ENCODE data around the gene ZNF746.
"Not testable (repeated sequence)": the region's sequence is repeated elsewhere in the genome, so short reads cannot be mapped to it uniquely, and the experiment has no call there.

The ZNF746 gene

DNA sequence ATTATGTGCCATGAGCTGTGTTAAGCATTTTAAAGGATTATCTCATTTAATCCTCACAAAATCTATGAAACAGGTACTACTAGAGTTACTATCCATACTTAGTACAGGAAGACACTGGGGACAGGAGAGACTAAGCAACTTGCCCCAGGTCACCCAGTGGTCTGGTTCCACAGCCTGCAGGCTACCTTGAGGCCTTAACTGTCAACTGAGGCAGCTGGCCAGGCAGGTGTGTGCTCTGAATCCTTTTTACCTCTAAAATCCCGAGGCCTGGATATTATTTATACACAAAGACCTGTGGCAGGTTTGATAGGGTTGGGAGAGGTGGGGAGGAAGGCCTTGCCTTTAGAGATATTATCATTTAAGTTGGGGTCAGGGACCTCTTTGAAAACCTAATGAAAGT, 39.8 kb downstream of the ZNF746 start:
- no peak overlapping the region for H3K27ac Mint-ChIP-seq
- peaks cover 19% of the 10 kb centered on the region for H3K4me1 Mint-ChIP-seq (ENCODE audit: low read depth)
- H3K36me3 Mint-ChIP-seq (ENCODE audit: low read depth) = peaks cover 11% of the 10 kb centered on the region
- H3K9me3 Mint-ChIP-seq = no peaks in the 10 kb centered on the region
- H3K27me3 Mint-ChIP-seq = peaks cover 8% of the 10 kb centered on the region
- peak overlapping the region; percentile 80 for H3K4me3 Mint-ChIP-seq

DNA sequence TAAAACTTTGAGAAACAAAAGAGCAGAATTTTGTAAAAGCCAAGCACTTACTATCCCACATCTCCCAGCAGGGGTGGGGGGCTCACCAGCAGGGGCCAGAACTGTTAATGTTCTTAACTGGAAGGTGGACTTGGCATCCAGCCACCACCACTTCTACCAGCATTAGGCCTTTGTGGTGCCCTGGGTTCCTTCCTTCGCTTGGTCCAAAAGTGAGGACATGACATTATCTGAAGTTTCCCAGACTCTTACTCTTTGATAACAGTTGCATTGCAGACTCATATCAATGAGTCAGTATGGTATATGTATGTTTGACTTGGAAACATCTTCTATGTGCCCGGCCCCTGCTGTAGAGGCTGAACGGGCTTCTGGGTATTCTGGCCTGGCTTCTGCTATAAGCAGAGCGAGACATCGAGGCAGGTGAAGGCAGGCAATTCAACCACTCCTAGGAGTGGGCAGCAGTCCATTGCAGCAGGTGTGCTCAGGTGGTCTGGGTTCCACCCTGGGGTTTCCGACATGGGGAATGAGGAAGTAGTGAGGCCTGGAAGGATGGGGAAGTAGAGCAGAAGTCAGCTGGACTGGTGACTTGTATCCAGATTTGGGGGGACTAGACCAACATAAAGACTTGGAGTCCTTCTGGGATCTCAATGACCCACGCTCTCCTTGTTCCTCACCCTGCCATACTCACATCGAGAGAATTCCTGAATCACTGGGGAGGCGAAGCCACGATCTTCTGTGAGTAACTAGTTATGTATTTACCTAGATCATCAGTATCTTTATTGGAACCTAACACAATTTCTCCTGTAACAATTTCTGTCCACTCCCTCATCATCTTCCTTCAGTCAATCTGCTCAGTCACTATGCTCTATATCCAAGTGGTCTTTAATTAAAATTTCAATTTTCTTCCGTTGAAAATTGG, 40.8 kb downstream of the ZNF746 start:
- no peak overlapping the region for H3K4me3 Mint-ChIP-seq
- no peak overlapping the region for H3K27ac Mint-ChIP-seq
- peaks cover 4% of the 10 kb centered on the region for H3K27me3 Mint-ChIP-seq
- H3K36me3 Mint-ChIP-seq (ENCODE audit: low read depth) = peaks cover 13% of the 10 kb centered on the region
- peaks cover 19% of the 10 kb centered on the region for H3K4me1 Mint-ChIP-seq (ENCODE audit: low read depth)
- H3K9me3 Mint-ChIP-seq = no peaks in the 10 kb centered on the region

DNA sequence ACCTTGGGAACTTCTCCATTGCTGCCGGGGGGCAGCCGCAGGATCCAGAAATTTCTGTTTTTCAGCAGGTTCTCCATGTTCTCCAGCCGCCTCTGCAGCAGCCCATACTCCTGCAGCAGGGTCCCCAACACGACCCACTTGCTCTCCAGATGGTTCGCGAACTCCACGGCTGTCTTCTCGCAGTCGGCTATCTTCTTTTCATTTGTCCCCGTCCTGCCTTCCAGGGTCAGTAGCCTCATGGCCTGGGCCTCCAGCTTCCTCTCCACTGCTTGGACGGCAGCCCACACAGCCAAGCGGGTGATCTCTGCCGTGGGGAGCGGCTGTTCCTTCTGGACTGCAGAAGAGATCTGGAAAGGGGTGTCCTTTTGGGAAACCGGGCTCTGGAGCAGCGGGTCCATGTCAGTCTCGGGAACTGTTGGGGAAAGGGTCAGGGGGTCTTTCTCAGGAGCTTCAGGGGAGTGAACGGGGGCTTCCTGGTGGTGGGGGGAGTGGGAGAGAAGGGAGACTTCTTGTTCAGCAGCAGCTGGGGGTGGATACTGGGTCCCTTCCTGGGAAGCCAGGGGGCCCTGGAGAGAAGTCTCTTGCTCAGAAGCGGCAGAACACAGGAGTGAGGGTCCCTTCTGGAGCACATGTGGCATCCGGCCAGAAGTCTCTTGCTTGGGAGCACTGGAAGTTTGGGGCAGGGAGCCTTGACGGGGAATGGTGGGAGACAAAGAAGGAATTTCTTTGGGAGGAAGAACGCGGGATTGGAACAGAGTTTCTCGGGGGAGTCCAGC, 42.2 kb downstream of the ZNF746 start:
- peaks cover 21% of the 10 kb centered on the region for H3K36me3 Mint-ChIP-seq (ENCODE audit: low read depth)

DNA sequence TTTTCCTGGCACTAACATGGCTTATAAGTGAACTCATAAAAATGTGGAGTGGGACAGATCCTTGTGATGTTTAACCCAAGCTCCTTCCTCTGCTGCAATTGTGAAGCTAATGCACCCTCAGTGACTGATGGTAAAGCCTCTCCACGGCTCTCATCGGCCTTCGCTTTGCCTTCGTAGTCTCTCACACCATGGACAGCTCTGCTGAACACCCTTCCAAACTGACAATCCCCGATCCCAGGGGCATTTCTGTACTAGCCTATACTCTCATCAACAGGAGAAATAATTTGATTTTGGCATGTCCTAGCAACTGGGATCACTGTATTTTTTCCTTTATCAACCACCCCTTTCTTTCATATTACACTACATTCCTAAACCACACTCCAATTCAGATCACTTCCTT, 42.9 kb downstream of the ZNF746 start:
- H3K4me1 Mint-ChIP-seq (ENCODE audit: low read depth) = peaks cover 12% of the 10 kb centered on the region
- no peak overlapping the region for H3K27ac Mint-ChIP-seq
- no peaks in the 10 kb centered on the region for H3K9me3 Mint-ChIP-seq
- H3K27me3 Mint-ChIP-seq = no peaks in the 10 kb centered on the region
- H3K36me3 Mint-ChIP-seq (ENCODE audit: low read depth) = peaks cover 27% of the 10 kb centered on the region
- no peak overlapping the region for H3K4me3 Mint-ChIP-seq

More for the DNA sequence above, 42.2 kb downstream of the ZNF746 start:
- Mint-ChIP-seq H3K27ac (no peak overlapping the region), H3K9me3 (no peaks in the 10 kb centered on the region), H3K4me1 (ENCODE audit: low read depth) (peaks cover 12% of the 10 kb centered on the region), H3K27me3 (no peaks in the 10 kb centered on the region), H3K4me3 (no peak overlapping the region)

DNA sequence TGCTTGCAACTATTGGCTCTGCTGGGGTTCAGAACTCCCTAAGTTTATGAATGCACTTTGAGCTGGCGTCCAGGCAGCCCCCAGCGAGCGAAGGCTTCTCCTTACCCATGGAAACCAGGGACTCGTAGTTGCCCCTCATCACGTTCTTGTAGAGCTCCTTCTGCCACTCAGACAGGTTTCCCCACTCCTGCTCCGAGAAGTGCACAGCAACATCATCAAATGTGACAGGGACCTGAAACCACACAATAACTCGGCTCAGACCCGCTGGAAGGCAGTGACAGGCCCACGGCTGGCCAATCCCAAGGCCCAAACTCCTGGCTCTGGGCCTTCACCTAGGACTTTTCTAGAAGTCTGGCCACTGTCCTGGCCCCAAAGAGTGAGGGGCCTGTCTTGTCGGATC, 43.6 kb downstream of the ZNF746 start:
- Mint-ChIP-seq H3K27ac (no peak overlapping the region), H3K4me3 (no peak overlapping the region), H3K36me3 (ENCODE audit: low read depth) (peaks cover 33% of the 10 kb centered on the region), H3K27me3 (no peaks in the 10 kb centered on the region), H3K4me1 (ENCODE audit: low read depth) (peaks cover 10% of the 10 kb centered on the region), H3K9me3 (no peaks in the 10 kb centered on the region)

DNA sequence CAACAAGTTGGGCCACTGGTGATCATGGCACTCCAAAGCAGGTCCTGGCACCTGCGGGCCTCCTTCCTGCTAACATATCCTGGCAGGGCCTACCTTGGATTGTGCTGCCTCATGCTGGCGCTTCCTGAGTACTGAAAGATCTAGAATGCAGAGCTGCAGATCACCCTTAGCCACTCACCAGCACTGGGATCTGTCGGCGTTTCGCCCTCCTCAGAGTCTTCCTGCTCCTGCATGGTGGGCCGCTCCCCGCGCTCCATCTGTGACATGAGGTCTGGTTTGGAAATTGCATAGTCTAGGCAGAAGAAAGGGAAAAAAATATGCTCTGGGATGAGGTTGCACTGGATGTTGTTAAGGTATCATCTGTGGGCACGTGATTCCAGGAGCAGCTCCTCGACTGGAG, 46.8 kb downstream of the ZNF746 start:
- Mint-ChIP-seq H3K4me3 (no peak overlapping the region), H3K27ac (no peak overlapping the region), H3K27me3 (no peaks in the 10 kb centered on the region), H3K9me3 (no peaks in the 10 kb centered on the region), H3K36me3 (ENCODE audit: low read depth) (peaks cover 45% of the 10 kb centered on the region), H3K4me1 (ENCODE audit: low read depth) (no peaks in the 10 kb centered on the region)

DNA sequence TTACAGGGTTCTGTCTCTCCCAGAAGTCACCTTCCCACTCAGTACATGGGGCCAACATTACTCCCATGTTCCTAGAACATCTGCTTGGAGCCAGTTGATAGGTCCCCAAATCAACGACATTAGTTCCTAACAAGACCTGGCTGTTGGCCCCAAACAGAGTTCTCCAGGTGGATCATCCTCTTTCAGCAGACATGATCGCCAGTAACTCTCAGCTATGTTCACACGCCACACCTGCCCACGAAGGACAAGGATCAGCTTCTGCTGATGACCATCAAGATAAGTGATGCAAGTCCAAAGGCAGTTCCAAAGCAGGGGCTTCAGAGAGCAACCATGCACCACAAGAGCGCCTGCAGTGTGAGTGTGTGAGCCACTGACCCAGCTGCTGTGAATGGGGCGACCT, 47.7 kb downstream of the ZNF746 start:
- no peak overlapping the region for H3K27ac Mint-ChIP-seq
- peaks cover 51% of the 10 kb centered on the region for H3K36me3 Mint-ChIP-seq (ENCODE audit: low read depth)
- H3K9me3 Mint-ChIP-seq = no peaks in the 10 kb centered on the region
- no peak overlapping the region for H3K4me3 Mint-ChIP-seq
- no peaks in the 10 kb centered on the region for H3K4me1 Mint-ChIP-seq (ENCODE audit: low read depth)
- no peaks in the 10 kb centered on the region for H3K27me3 Mint-ChIP-seq

DNA sequence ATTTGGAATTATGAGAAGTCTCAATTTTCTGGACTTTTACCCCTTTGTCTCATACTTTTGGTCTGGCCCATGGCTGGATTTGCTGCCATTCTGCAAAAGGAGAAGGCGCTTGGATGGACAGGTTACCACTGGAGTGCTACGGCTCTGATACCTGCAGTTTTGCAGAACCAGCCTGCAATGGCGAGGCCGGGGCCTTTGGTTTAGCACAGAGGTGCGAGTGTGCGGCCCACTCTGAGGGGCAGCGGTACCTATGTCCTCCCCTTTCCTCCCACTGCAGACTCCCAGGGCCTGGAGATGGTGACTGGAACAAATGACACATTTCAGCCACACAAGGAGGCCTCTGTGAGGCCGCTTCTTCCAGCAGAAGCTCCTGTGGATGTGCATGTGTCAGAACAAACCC, 48.6 kb downstream of the ZNF746 start:
- H3K4me1 Mint-ChIP-seq (ENCODE audit: low read depth) = no peaks in the 10 kb centered on the region
- H3K27me3 Mint-ChIP-seq = no peaks in the 10 kb centered on the region
- peaks cover 60% of the 10 kb centered on the region for H3K36me3 Mint-ChIP-seq (ENCODE audit: low read depth)
- no peak overlapping the region for H3K4me3 Mint-ChIP-seq
- H3K9me3 Mint-ChIP-seq = no peaks in the 10 kb centered on the region
- no peak overlapping the region for H3K27ac Mint-ChIP-seq

DNA sequence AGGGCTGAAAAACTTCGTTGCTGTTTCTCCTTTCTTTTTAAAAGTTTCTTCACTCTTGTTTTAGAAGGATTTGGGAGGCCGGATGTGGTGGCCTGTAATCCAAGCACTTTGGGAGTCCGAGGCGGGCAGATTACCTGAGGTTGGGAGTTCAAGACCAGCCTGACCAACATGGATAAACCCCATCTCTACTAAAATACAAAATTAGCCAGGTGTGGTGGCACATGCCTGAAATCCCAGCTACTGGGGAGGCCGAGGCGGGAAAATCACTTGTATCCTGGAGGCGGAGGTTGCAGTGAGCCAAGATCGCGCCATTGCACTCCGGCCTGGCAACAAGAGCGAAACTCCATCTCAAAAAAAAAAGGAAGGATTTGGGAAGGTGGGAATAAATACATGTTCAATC, 51.6 kb downstream of the ZNF746 start:
- not testable (repeated sequence) for H3K27me3 Mint-ChIP-seq; H3K9me3 Mint-ChIP-seq; H3K4me3 Mint-ChIP-seq; H3K27ac Mint-ChIP-seq; H3K4me1 Mint-ChIP-seq (ENCODE audit: low read depth)
- H3K36me3 Mint-ChIP-seq (ENCODE audit: low read depth) = peaks cover 53% of the 10 kb centered on the region

DNA sequence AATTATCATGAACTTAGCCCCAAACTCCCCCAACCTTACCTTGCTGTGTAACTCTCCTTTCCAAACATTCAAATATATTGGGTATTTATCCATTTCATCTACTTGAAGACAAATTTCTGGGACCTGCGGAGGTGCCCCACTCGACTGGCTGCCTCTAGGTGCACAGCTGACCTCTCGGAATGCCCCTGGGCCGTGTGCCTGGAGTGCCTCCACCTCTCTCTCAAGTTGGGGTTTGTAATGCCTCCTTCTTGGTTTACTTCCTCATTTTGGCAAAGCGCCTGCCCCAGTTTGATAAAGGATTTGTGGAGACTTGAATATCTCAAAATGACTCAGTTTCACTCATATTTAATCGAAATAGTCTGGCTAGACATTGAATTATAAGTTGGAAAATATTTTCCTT, 53.3 kb downstream of the ZNF746 start:
- Mint-ChIP-seq H3K4me1 (ENCODE audit: low read depth) (peaks cover 12% of the 10 kb centered on the region), H3K36me3 (ENCODE audit: low read depth) (peaks cover 39% of the 10 kb centered on the region), H3K27me3 (no peaks in the 10 kb centered on the region), H3K9me3 (no peaks in the 10 kb centered on the region), H3K4me3 (no peak overlapping the region), H3K27ac (no peak overlapping the region)

DNA sequence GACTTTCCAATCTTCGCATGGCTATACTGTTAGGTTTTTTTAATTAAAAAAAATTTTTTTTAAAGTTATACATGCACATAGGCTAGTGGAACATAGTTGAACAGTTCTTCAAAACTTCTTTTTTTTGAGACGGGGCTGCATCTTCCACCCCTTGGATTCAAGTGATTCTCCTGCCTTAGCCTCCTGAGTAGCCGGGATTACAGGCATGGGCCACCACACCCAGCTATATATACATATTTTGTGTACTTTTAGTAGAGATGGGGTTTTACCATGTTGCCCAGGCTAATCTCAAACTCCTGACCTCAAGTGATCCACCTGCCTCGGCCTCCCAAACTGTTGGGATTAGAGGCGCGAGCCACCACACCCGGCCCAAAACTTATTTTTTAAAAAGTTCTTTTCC, 54.1 kb downstream of the ZNF746 start:
- Mint-ChIP-seq H3K27me3 (no peaks in the 10 kb centered on the region), H3K9me3 (no peaks in the 10 kb centered on the region), H3K27ac (no peak overlapping the region), H3K4me1 (ENCODE audit: low read depth) (peaks cover 12% of the 10 kb centered on the region), H3K4me3 (no peak overlapping the region), H3K36me3 (ENCODE audit: low read depth) (peaks cover 37% of the 10 kb centered on the region)

DNA sequence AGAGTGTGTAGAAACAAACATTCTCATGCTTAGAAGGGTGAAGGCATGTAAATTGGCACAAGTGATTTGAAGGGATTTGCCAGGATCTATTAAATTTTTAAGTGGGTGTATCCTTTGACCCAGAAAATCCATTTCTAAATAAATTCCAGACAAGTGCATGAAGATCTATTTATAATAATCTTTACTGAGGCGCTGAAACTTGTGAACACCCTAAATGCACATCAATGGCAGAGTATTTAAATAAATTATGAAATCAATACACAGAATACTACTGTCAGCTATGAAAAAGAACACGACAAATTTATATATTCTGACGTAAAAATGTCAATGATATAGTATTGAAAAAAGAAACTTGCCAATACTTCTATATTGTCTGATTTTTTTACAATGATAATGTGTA, 54.7 kb downstream of the ZNF746 start:
- H3K27me3 Mint-ChIP-seq = no peaks in the 10 kb centered on the region
- no peak overlapping the region for H3K4me3 Mint-ChIP-seq
- no peaks in the 10 kb centered on the region for H3K9me3 Mint-ChIP-seq
- no peak overlapping the region for H3K27ac Mint-ChIP-seq
- H3K4me1 Mint-ChIP-seq (ENCODE audit: low read depth) = peaks cover 12% of the 10 kb centered on the region
- peaks cover 37% of the 10 kb centered on the region for H3K36me3 Mint-ChIP-seq (ENCODE audit: low read depth)

DNA sequence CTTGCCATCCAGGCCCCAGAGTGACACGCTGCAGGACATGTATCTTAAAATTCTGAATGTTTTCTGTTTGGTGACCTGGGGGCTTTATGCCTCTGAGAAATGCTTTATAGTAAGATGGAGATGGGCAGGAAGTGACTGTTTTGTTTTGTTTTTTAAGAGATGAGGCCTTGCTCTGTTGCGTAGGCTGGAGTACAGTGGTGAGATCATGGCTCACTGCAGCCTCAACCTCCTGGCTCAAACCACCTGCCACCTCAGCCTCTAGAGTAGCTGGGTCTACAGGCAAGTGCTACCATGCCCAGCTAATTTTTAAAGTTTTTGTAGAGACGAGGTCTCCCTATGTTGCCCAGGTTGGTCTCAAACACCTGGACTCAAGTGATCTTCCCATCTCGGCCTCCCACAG, 57.4 kb downstream of the ZNF746 start:
- H3K4me3 Mint-ChIP-seq = no peak overlapping the region
- H3K27ac Mint-ChIP-seq = no peak overlapping the region
- H3K4me1 Mint-ChIP-seq (ENCODE audit: low read depth) = peaks cover 12% of the 10 kb centered on the region
- H3K9me3 Mint-ChIP-seq = no peaks in the 10 kb centered on the region
- H3K27me3 Mint-ChIP-seq = no peaks in the 10 kb centered on the region
- peaks cover 36% of the 10 kb centered on the region for H3K36me3 Mint-ChIP-seq (ENCODE audit: low read depth)

DNA sequence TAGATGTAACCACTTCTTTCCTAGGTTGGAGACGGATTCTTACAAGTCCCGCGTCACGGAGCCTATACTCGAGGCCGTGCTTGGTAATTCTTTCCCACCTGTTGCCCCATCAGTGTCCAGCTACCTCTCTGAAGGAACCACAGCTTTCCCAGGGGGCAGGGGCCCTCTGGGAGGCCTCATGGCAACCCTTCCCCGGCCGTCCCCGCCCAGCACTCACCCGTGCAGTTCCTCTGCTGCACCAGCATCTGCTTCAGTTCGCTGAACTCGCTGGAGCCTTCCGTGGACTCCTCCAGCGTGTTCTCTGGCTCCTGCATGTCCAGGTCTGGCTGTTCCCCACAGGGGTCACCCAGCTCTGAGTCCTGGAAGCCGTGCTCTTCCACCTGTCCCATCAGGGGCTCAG, 61.3 kb downstream of the ZNF746 start:
- Mint-ChIP-seq H3K27me3 (no peaks in the 10 kb centered on the region), H3K4me3 (no peak overlapping the region), H3K4me1 (ENCODE audit: low read depth) (peaks cover 12% of the 10 kb centered on the region), H3K36me3 (ENCODE audit: low read depth) (peaks cover 46% of the 10 kb centered on the region), H3K9me3 (no peaks in the 10 kb centered on the region), H3K27ac (no peak overlapping the region)

DNA sequence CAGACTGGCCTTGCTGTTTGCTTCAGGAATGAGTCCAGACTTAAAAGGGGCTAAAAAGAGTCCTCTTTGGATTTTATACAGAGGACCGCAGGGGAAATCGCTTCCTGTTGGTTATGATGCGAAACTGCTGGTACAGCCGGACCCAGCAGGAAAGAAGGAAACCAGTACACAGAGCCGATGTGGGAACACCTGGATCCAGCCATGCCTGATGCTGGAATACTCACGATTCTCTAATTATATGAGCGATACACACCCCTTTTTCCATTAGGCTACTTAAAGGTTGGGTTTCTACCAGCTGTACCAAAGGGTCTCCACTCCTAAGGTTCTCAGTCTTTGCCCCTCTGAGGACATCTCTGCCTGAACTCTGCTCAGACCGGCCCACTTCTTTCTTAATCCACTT, 64.5 kb downstream of the ZNF746 start:
- Mint-ChIP-seq H3K4me3 (no peak overlapping the region), H3K36me3 (ENCODE audit: low read depth) (peaks cover 65% of the 10 kb centered on the region), H3K27ac (no peak overlapping the region), H3K9me3 (no peaks in the 10 kb centered on the region), H3K27me3 (no peaks in the 10 kb centered on the region), H3K4me1 (ENCODE audit: low read depth) (no peaks in the 10 kb centered on the region)
